ENCODE data around the gene ZNF20.
"Not testable (repeated sequence)": the region's sequence is repeated elsewhere in the genome, so short reads cannot be mapped to it uniquely, and the experiment has no call there.

ZNF20 gene

GRCh38 chr19:12112701-12113100 is 27.4 kb downstream of the ZNF20 start:
- DNase-seq (ENCODE audit: low spot score), result no peak

- DNase-seq (ENCODE audit: low spot score), result no peak
Observed at GRCh38 chr19:12111943-12112637, 28.1 kb downstream of the ZNF20 start.

- no peak for DNase-seq (ENCODE audit: low spot score)
Observed at GRCh38 chr19:12111176-12111575, 29.0 kb downstream of the ZNF20 start.

DNA sequence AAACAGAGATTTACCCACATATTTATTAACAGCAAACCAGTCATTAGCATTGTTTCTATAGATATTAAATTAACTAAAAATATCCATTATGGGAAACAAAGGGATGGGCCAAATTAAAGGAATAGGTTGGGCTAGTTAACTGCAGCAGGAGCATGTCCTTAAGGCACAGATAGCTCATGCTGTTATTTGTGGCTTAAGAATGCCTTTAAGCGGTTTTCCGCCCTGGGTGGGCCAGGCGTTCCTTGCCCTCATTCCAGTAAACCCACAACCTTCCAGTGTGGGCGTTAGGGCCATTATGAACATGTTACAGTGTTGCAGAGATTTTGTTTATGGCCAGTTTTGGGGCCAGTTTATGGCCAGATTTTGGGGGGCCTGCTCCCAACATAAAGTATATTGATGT is 36.2 kb downstream of the ZNF20 start:
- DNase-seq (ENCODE audit: low spot score), result not testable (repeated sequence)

DNA sequence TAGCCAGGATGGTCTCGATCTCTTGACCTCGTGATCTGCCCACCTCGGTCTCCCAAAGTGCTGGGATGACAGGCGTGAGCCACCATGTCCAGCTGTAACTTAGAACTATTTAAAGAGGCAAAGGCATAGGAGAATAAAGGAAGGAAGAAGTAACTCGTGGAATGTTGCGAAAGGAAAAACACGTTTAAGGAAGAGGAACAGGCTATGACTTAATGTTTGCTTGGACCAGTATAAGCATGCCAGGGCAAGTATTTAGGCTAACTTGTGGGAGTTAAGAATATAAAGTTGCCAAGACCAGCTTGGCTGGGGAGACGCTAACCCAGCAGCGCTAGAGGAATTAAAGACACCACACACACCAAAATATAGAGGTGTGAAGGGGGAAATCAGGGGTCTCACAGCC is 42.1 kb downstream of the ZNF20 start:
- DNase-seq (ENCODE audit: low spot score), result no peak

GRCh38 chr19:12095111-12095790 is 44.9 kb downstream of the ZNF20 start:
- DNase-seq (ENCODE audit: low spot score), result no peak

DNA sequence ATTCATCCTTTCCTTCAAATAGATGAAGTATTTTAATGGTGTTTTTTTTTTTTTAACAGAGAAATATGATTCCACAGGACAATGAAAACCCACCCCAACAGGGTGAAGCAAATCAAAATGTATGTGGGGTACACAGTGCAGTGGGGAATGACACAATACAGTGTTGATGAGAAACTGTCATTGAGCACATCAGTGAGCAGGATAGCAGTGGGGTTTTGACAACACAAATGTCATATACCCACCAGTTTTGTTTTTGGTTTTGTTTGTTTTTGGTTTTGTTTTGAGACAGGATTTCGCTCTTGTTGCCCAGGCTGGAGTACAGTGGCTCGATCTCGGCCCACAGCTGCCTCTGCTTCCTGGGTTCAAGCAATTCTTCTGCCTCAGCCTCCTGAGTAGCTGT is 46.4 kb downstream of the ZNF20 start:
- no peak for DNase-seq (ENCODE audit: low spot score)

GRCh38 chr19:12092956-12093355 is 47.2 kb downstream of the ZNF20 start:
- no peak for DNase-seq (ENCODE audit: low spot score)

- peak; percentile 96 for DNase-seq (ENCODE audit: low spot score)
Observed at GRCh38 chr19:12092065-12092867, 47.9 kb downstream of the ZNF20 start.

DNA sequence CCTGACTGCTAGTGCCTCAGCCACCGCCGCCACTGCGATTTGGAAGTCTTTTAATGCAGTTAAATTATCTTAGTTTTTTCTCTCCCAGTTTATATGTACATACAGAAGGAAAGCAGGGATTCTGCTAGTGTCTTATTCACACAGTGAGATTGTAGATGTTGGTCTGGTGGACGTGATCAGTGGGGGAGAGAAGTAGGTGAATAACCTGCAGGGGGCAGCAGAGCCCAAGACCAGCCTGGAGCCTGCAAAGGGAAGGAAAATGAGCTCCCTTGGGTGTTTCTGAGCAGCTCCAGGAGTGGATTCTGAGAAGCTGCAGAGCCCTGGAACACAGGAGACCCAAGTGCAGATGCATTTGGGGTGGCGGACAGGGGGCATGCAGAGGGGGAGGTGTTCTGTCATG is 49.3 kb downstream of the ZNF20 start:
- DNase-seq (ENCODE audit: low spot score), result peak; percentile 61

- DNase-seq (ENCODE audit: low spot score), result no peak
Observed at GRCh38 chr19:12085074-12085818, 54.9 kb downstream of the ZNF20 start.

DNA sequence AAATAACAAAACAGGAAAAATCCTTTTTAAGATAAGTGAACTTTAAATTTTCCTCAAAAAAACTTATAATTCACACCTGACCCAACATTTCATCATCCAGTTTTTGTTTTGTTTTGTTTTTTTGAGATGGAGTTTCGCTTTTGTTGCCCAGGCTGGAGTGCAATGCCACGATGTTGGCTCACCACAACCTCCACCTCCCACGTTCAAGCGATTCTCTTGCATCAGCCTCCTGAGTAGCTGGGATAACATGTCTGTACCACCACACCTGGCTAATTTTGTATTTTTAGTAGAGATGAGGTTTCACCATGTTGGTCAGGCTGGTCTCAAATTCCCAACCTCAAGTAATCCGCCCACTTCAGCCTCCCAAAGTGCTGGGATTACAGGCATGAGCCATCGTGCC is 56.8 kb downstream of the ZNF20 start:
- not testable (repeated sequence) for DNase-seq (ENCODE audit: low spot score)

Measured in AG08395 (cell line).